ENCODE data around the gene OR10H5. TPM values are rescaled to one million over a fixed set of nuclear protein-coding genes. Genes with fewer than 3 reads are reported as not detected.

The OR10H5 gene
- total and polyA plus RNA-seq, 2 of the 13 experiments (the other 11 are each of a cell fraction or from before 2014, with no cell fraction given), result not detected

GRCh38 chr19:15837221-15837731, 49.8 kb downstream of the OR10H5 start:
- Histone ChIP-seq H4K20me1 (ENCODE audit: insufficient read depth, low read length) (no peaks in the 10 kb centered on the region), H3K4me1 (ENCODE audit: insufficient read depth, low read length) (peaks cover 8% of the 10 kb centered on the region), H3K4me2 (ENCODE audit: low read depth, low read length) (peak overlapping the region; percentile 68), H3K36me3 (replicated peaks in 1 of 2; ENCODE audit: control insufficient read depth in 1 of 2, insufficient read depth in 2 of 2, low read length in 2 of 2) (no peaks in the 10 kb centered on the region), H2AFZ (ENCODE audit: low read length) (no peak overlapping the region), H3K27ac (ENCODE audit: extremely low read length, insufficient read depth, low read length) (peak overlapping the region; percentile 85), H3K4me3 (replicated peaks in 1 of 3; ENCODE audit: insufficient read depth in 1 of 3, low read depth in 2 of 3, low read length in 3 of 3) (peak overlapping the region; percentile 61 to 83 (median 78)), H3K9ac (ENCODE audit: insufficient read depth, low read depth, low read length) (peak overlapping the region; percentile 81), H3K9me3 (ENCODE audit: low read length) (no peaks in the 10 kb centered on the region), H3K79me2 (ENCODE audit: insufficient read depth, low read length) (no peaks in the 10 kb centered on the region), H3K27me3 (ENCODE audit: control insufficient read depth in 1 of 2, insufficient read depth in 2 of 2, low read length in 2 of 2) (peaks cover 0 to 2% of the 10 kb centered on the region in 2 experiments; a peak in 1 of 5 replicates)
- ChIA-PET CTCF (ENCODE audit: low intra/inter-chr PET ratio, low total read pairs) (no interaction called here), POLR2A (interaction anchor here (0.9 to 1.3 kb wide), 9 partner anchors 9 to 363 kb away, joined by 3 to 7 read pairs (median 4); partner anchors contain the start of genes CYP4F11, CYP4F12, CYP4F3 and FAM32A)
- ATAC-seq (peak; percentile 49), DNase-seq (ENCODE audit: low spot score) (peak; percentile 48), FAIRE-seq (no peak)
- in situ Hi-C loops (cut with HindIII; ENCODE audit: extremely low pct_ligation_motif_present, low pct_unique_long_range_greater_than_20kb), result no loop called here
- 5% methylated on average over 9 of the region's 9 CpGs for WGBS (ENCODE audit: low lambda C conversion rate)
- BruUV-seq (replicated peaks), result TSS peak; percentile 84
- intact Hi-C loops (cut with micrococcal nuclease; ENCODE audit: unreplicated experiment), result no loop called here
- TF ChIP-seq ZBED4 (CRISPR knock-in tag; IDR thresholded peaks at IDR 0.05; ENCODE audit: borderline replicate concordance), result peak; percentile 63; the same call in 1 of the 2 replicates
- peak; percentile 73 for TF ChIP-seq SAP130 (CRISPR knock-in tag; IDR thresholded peaks at IDR 0.05; ENCODE audit: low read depth)
- peak; percentile 47 for TF ChIP-seq DRAP1 (CRISPR knock-in tag; IDR thresholded peaks at IDR 0.05)
- TF ChIP-seq MTERF4 (CRISPR knock-in tag; IDR thresholded peaks at IDR 0.05), result peak; percentile 17; the same call in 1 of the 2 replicates
- TF ChIP-seq ZNF432 (CRISPR knock-in tag; IDR thresholded peaks at IDR 0.05; ENCODE audit: borderline replicate concordance), result no peak
- TF ChIP-seq SP1 (IDR thresholded peaks at IDR 0.05), result no peak
- peak; percentile 4; the same call in 1 of the 2 replicates for TF ChIP-seq SP1 (CRISPR knock-in tag; IDR thresholded peaks at IDR 0.05)
- no peak for TF ChIP-seq CBX5 (CRISPR knock-in tag; IDR thresholded peaks at IDR 0.05; ENCODE audit: borderline replicate concordance)
- peak in 1 of 2 experiments; percentile 5; a peak in 1 of 4 replicates for TF ChIP-seq HMGXB4 (CRISPR knock-in tag; IDR thresholded peaks at IDR 0.05; ENCODE audit: borderline replicate concordance in 1 of 2, low read depth in 1 of 2)
- peak; percentile 8; the same call in 1 of the 2 replicates for TF ChIP-seq ZNF12 (CRISPR knock-in tag; IDR thresholded peaks at IDR 0.05)
- TF ChIP-seq ZNF580 (CRISPR knock-in tag; IDR thresholded peaks at IDR 0.05; ENCODE audit: borderline replicate concordance, low read depth), result 0 out of 2 replicates have a peak, but pooled peaks have one; percentile 3
